HK-2 (cell line): ENCODE data around the gene FASTK.
"Not testable (repeated sequence)": the region's sequence is repeated elsewhere in the genome, so short reads cannot be mapped to it uniquely, and the experiment has no call there.

Source experiments
- DNase-seq: peaks from one replicate; pipeline ENCODE4 v3.0.0-alpha.2; 2018; ENCODE audit not compliant: unreplicated experiment

FASTK gene

DNA sequence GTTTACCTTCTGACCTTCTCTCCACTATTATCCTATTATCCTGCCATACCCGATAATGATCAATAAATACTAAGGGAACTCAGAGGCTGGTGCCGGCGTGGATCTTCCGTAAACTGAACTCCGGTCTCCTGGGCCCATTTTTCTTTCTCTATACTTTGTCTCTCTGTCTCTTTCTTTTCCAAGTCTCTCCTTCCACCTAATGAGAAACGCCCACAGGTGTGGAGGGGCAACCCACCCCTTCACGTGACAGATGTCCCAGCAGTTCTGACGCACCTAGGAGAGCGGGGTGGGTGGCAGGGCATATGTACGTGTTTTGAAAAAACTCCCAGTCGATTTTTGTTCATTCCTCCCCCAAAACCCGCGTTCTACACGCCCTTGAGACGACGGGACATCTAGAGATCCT is 52.9 kb downstream of the FASTK start:
- DNase-seq, result not testable (repeated sequence)

DNA sequence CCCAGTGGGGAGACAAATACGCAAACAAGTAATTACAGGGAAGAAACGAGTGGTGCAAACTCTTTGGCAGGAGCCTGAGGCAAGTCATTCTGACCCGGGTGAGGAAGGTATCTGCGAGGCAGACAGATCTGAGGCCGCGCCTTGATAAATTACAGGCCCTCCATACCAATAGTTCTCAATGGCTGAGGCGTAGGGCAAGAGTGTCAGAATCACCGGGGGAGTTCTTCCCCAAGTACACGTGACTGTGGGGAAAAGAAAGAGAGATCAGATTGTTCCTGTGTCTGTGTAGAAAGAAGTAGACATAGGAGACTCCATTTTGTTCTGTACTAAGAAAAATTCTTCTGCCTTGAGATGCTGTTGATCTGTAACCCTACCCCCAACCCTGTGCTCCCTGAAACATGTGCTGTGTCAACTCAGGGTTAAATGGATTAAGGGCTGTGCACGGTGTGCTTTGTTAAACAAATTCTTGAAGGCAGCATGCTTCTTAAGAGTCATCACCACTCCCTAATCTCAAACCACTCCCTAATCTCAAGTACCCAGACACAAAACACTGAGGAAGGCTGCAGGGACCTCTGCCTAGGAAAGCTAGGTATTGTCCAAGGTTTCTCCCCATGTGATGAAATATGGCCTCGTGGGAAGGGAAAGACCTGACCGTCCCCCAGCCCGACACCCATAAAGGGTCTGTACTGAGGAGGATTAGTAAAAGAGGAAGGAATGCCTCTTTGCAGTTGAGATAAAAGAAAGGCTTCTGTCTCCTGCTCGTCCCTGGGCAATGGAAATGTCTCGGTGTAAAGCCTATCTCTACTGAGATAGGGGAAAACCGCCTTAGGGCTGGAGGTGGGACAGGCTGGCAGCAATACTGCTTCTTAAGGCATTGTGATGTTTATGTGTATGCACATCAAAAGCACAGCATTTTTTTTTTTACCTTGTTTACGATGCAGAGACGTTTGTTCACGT is 53.6 kb downstream of the FASTK start:
- not testable (repeated sequence) for DNase-seq
